HG03108 (cell line): ENCODE measurements around the gene MALSU1.

Experiments
- ATAC-seq: cut with Tn5 transposase; IDR thresholded peaks from one replicate; pipeline ENCODE4 v1.9.1; 2021; ENCODE audit warnings: moderate library complexity; ENCODE audit not compliant: unreplicated experiment

MALSU1 gene

GRCh38 chr7:23334482-23335056 is 35.4 kb downstream of the MALSU1 start:
- ATAC-seq = no peak

- no peak for ATAC-seq
Observed at GRCh38 chr7:23335136-23335535, 36.0 kb downstream of the MALSU1 start.

GRCh38 chr7:23335621-23336020 is 36.5 kb downstream of the MALSU1 start:
- no peak for ATAC-seq

- ATAC-seq = no peak
Observed at GRCh38 chr7:23336086-23336485, 36.9 kb downstream of the MALSU1 start.

GRCh38 chr7:23336799-23337283 is 37.7 kb downstream of the MALSU1 start:
- no peak for ATAC-seq

- no peak for ATAC-seq
Observed at GRCh38 chr7:23337374-23337773, 38.2 kb downstream of the MALSU1 start.

GRCh38 chr7:23338439-23338838 is 39.3 kb downstream of the MALSU1 start:
- ATAC-seq = no peak

GRCh38 chr7:23338863-23339262 is 39.7 kb downstream of the MALSU1 start:
- no peak for ATAC-seq

- no peak for ATAC-seq
Observed at GRCh38 chr7:23341846-23342598, 42.9 kb downstream of the MALSU1 start.

GRCh38 chr7:23343102-23343501 is 44.0 kb downstream of the MALSU1 start:
- ATAC-seq = no peak

- ATAC-seq = no peak
Observed at GRCh38 chr7:23343806-23344475, 44.8 kb downstream of the MALSU1 start.

GRCh38 chr7:23345601-23346000 is 46.5 kb downstream of the MALSU1 start:
- no peak for ATAC-seq

- ATAC-seq = no peak
Observed at GRCh38 chr7:23346316-23346715, 47.2 kb downstream of the MALSU1 start.

- no peak for ATAC-seq
Observed at GRCh38 chr7:23347033-23347681, 48.0 kb downstream of the MALSU1 start.

GRCh38 chr7:23347682-23348180 is 48.6 kb downstream of the MALSU1 start:
- peak; percentile 52 for ATAC-seq

GRCh38 chr7:23349484-23350157 is 50.5 kb downstream of the MALSU1 start:
- ATAC-seq = no peak

- no peak for ATAC-seq
Observed at GRCh38 chr7:23350466-23350865, 51.3 kb downstream of the MALSU1 start.

- ATAC-seq = no peak
Observed at GRCh38 chr7:23353172-23353571, 54.0 kb downstream of the MALSU1 start.

- ATAC-seq = no peak
Observed at GRCh38 chr7:23356168-23356567, 57.0 kb downstream of the MALSU1 start.

- no peak for ATAC-seq
Observed at GRCh38 chr7:23356726-23357125, 57.6 kb downstream of the MALSU1 start.
